RPMI8226 (cell line): ENCODE measurements around the gene NRROS.
"Not testable (repeated sequence)": the region's sequence is repeated elsewhere in the genome, so short reads cannot be mapped to it uniquely, and the experiment has no call there.

Experiments used
- DNase-seq: peaks from one replicate; pipeline ENCODE4 v3.0.0-alpha.2; 2015

NRROS gene

DNA sequence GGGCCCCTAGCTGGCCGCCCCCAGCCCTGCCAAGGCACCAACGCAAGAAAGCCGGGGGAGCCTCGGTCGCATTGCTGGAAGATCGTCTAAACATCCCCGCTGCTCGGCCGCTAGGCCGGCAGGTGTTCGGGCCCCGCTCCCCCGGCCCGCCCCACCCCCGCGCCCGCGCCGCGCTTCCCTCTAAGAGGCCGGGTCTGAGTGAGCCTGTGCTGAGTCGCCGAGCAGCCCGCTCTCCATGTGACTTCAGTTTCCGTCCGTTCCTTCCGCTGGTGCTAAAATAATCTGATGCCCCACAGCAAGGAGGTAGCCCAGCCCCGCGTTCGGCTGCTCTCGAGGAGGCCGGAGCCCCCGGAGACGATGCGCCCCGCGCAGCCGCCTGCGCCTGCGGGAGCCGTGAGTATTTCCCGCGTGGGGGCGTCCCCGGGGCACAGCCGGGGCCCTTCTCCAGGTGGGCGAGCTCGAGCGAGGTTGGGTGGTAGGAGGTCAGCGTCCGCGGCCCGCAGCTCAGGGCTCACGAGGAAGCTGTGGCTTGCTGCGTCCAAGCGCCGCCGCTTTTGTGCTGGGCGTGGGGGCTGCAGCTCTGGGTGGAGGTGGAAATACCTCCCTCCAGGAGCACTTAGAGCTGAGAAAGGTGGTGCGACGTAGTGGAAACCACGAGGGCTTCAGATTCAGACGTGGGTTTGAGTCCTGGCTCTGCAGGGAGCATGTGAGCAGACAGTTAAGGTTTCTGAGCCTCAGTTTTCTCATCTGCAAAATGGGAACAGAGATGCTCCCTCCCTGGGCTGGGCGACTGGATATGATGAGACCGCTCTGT is at the start of gene NRROS:
TSS of gene NRROS (plus strand) at position 212 of the 814 bp plus-strand sequence. CDS start 14,846 bp downstream, outside the sequence.
- DNase-seq: peak; percentile 89

DNA sequence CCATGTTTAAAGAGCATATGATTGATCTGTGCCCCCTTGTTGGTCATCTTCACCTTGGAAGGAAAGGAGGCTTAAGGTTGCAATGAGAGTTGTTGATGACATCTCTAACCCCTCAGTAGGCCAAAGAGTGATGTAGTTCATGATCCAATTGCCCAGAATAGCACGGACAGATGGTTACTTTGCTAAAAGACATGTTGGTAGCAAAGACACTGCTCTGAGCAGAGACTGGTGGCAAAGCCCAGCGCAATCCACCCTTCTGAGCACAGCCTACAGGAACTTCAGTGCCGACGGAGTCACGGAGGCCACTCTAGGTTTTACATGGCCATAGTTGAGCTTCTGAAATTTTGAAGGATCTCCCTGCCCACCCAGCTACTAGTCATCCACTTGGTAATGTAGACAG is 49.2 kb upstream of the NRROS start:
- no peak for DNase-seq

DNA sequence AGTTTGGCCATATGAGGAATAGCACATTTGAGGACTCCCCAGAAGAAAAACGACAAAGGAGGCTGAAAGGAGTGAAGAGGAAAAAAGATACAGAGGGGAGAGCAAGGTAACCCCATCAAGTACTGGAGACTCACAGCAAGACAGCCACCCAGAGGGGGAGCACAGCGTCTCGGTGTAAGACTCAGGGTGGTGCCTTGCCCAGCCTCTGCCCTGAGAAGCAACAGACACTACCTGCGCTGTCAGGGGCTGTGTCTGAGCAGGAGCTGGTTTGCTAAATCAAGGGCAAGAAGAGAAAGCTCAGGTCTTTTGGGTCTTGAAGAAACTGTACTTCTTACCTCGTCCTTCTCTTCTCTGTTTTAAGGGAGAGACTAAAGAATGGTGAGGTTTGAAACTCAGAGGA is 43.1 kb upstream of the NRROS start:
- no peak for DNase-seq

DNA sequence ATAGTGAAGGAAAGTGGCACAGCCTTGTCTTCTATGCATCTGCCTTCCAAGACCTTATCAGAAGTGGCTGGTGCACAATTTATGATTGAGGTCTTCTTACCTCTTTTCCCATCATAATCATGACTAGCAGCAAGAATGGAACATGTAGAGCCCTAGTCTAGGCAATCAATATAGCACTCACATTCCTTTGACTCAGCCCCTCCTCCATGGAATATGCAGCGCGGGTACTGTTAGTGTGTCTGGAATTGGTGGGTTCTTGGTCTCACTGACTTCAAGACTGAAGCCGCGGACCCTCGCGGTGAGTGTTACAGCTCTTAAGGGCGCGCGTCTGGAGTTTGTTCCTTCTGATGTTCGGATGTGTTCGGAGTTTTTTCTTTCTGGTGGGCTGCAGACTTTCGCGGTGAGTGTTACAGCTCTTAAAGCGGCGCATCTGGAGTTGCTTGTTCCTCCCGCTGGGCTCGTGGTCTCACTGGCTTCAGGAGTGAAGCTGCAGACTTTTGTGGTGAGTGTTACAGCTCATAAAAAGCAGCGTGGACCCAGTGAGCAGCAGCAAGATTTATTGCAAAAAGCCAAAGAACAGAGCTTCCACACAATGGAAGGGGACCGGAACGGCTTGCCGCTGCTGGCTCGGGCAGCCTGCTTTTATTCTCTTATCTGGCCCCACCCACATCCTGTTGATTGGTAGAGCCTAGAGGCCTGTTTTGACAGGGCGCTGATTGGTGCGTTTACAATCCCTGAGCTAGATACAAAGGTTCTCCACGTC is 41.3 kb upstream of the NRROS start:
- not testable (repeated sequence) for DNase-seq

DNA sequence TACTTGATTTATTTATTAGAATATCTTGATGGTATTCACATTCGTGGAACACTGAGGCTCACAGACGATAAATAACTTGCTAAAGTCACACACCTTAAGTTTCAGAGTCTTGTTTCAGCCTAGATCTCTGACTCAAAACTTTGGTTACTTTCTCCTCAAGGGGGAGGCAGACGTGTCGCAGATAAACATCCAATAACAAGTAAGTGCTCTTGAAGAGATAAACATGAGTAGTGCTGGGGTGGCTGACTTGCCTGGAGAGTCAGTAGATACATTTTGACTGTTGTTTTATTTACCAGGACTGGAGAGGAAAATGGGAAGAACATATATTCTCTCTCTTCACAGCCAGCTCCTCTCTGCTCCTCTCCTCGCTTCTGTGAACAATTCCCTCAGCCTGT is 39.8 kb upstream of the NRROS start:
- no peak for DNase-seq

DNA sequence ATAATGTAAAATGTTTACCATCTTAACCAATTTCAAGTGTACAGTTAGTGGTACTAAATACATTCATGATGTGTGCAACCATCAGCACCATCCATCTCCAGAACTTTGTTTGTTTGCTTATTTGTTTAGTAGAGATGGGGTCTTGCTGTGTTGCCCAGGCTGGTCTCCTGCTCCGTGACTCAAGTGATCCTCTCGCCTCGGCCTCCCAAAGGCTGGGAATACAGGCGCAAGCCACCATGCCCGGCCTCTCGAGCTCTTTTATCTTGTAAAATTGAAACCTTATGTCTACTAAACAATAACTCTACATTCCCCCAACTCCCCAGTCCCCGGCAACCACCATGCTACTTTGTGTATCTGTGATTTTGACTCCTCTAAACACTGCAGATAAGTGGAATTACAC is 39.1 kb upstream of the NRROS start:
- no peak for DNase-seq

DNA sequence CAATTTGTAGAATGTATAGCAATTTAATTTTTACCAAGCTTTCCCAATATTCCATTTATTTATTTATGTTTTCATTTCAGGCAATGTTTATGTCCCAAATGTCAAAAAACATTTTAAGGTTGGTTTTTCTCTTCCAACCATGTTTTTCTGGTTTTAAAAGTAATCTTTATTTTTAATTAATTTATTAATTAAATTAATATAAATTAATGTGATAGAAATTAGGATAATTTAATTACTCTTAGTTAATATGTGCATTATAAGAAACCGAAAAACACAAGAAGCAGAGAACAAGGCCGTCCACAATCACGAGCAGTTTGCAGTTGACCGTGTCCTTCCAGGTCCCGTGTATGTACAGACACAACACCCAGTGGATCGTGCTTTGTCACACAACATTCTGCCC is 36.8 kb upstream of the NRROS start:
- DNase-seq: no peak

DNA sequence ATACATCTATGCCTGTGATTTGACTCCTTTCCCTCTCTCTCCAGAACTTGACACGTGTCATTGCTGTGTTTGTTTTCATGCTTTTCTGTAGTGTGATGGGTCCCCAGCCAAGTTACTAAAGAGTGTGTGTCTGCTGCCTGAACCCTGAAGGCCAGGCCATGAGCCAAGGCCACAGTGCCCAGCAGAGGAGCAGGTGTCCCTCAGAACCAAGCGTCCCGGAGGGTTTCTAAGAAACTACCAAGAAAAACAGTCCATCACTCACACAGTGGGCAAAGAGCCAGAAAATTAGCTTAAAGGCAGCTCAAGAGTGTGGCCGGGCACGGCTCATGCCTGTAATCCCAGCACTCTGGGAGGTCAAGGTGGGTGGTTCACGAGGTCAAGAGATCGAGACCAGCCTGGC is 35.8 kb upstream of the NRROS start:
- DNase-seq: peak; percentile 55

DNA sequence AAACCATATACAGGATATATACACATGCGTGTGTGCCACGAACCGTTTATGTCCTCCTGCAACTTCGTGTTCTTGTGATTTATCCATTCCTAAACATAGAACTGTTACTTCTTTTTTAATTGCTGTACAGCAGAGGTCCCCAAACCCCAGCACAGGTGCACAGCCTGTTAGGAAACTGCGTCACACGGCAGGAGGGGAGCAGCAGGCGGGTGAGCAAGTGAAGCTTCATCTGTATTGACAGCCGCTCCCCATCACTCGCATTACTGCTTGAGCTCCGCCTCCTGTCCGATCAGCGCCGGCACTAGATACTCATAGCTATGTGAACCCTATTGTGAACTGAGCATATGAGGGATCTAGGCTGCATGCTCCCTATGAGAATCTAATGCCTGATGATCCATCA is 34.9 kb upstream of the NRROS start:
- peak; percentile 55 for DNase-seq

DNA sequence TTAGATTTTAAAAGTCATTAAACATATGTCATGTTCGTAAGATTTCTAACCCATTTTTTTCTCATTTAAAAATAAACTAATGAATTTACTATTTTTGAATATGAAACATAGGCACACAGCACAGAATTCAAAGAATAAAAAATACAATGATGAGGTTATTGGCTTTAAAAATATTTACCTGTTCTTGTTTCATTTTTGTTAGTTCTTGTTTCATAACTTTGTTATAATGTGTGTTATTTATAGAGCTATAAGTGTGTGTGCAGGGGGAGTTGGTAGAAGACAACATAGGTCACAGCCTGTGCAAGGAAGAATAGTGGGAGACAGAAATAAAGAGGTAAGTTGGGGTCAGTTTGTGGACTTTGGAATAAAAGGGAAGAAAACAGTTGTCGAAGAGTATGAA is 30.8 kb upstream of the NRROS start:
- no peak for DNase-seq

DNA sequence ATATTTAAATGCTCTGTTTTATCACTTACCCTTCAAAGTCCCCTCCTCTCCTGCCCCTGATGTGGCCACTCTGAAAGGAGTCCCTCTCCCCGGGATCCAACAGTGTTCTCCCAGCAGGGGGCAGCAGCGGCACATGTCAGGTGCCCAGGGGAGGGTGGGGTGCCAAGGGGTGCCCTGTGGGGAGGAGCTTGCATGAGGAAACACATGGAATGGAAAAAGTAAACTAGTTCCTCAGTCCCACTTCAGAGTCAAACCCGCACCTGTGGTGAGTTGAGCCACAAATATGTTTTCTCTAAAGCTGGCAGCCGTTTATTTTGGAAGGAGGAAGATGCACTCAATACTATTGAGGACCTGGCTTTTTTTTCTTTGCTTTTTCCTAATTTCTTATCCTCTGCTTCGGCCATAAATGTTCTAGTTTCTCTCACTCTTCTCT is 30.1 kb upstream of the NRROS start:
- DNase-seq: peak; percentile 95

DNA sequence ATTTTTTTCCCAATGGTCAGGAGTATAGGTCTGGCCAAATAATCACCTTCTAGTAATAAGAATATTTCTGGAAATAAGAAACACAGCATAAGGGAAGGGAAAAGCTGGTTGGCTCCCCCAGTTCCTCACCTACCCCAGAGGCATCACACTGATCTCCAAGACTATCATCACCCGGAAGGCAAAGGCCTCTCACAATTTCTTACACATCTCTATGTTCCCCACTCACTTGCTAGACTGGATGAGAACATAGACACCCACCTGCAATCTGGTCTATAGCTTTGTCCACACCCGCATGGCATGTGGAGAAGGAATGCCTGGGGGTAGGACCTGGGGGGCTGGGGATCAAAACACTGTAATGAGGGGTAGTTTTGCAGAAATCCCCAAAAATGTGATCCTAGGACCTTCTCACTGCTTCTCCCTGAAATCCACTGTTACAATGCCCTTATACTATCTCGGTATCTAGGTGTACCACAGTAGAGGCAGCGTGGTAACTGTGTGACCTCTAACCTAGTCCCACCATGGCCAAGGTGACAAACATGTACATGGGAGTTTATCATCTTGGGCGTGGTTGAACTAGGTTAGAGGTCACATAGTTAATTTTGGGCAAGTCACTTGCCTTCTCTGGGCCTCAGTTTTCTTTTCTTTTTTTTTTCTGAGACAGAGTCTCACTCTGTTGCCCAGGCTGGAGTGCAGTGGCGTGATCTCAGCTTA is 29.5 kb upstream of the NRROS start:
- DNase-seq: no peak

DNA sequence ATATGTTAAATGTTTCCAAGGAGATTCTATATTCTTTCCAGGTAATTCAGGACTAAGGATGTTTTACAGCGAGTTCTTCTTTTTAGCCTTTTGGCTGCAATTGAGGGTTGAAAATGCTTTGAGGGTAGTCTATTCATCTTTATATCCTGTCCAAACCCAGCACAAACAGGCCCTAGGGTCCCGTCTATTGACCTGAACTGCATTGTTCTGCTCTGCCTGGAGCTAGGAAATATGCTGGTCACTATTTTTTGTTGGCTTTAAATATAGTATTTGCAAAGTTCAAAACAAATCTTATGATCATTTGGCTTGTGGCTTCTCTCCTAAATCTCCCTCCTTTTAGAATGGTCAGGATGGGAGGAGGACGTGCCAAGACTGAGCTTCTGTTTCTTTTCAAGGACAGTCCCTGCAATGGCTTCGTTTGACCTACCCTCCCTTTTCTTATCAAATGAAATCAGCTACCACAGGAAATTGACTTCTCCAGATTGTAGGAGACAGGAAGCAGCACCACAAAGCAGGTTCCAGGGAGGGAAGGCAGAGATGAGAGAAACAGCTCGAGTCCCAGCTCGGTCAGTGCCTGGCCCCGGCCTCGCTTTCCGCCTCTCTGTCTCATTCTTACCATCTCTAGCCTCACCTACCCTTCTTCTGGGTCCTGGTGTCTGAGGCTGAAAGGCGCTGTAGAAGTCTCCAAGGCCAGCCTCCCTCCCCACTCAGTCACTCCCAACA is 27.6 kb upstream of the NRROS start:
- no peak for DNase-seq

DNA sequence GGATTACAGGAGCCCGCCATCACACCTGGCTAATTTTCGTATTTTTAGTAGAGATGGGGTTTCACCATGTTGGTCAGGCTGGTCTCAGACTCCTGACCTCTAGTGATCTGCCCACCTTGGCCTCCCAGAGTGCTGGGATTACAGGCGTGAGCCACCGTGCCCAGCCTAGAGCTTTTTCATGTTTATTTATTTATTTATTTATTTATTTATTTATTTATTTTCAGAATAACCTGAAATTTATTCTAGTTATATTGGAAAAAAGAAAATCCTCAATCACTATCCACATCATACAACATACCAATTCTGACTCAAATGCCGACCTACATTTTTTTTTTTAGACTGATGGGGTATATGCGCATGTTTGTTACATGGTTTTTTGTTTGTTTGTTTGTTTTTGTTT is 24.3 kb upstream of the NRROS start:
- DNase-seq: not testable (repeated sequence)

DNA sequence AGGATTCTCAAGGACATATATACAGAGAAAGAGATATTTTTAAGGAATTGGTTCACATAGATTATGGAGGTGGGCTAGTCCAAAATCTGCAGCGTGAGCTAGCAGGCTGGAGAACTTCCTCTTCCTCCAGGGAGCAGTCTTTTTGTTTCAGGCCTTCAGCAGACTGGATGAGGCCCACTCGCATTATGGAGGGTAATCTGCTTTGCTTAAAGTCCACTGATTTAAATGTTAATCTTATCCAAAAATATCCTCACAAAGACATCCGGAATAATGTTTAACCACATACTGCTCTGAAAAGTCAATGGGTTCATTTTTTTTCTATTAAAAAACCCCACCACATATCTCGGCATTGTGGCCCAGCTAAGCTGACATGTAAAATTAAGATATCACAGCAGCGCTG is 22.2 kb upstream of the NRROS start:
- no peak for DNase-seq

DNA sequence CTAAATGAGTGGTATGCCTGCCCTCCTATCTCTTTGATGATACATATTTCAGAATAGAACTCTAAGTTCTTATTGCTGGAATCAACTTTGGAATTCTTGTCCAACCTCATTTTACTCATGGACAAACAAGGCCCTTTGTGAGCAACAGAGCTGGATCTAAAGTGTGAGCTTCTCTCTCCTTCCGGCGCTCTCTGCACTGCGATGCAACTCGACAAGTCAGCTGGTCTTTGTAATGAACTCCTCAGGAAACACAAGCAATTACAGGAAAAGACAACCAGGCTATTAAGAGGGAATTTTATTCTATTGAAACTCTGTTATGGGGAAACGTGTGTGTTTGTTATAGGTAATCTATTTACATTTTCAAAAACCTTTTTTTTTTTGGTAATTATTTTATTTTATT is 20.3 kb upstream of the NRROS start:
- DNase-seq: no peak

DNA sequence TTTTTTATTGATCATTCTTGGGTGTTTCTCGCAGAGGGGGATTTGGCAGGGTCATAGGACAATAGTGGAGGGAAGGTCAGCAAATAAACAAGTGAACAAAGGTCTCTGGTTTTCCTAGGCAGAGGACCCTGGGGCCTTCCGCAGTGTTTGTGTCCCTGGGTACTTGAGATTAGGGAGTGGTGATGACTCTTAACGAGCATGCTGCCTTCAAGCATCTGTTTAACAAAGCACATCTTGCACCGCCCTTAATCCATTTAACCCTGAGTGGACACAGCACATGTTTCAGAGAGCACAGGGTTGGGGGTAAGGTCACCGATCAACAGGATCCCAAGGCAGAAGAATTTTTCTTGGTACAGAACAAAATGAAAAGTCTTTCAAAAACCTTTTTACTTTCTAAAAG is 19.9 kb upstream of the NRROS start:
- not testable (repeated sequence) for DNase-seq

DNA sequence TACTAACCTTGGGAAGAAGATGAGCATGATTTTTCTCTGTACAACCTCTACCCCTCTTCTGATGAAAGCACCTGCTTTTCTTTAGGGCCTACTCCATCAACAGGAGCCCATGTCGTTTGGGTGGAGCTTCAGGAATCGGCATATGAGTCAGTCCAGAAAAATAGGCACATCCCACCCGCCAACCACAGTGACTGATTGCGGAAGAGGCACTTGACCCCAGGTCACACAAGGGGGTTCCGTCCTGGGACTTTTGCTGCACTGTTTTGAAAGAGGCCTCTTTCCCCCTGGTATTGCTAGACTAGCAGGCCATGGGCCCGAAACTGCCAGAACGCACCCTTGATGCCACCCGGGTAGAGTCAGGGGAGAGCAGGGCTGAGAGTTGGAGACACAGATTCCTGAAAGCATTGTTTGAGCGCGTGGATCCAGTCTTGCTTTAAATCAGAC is 19.3 kb upstream of the NRROS start:
- DNase-seq: no peak

DNA sequence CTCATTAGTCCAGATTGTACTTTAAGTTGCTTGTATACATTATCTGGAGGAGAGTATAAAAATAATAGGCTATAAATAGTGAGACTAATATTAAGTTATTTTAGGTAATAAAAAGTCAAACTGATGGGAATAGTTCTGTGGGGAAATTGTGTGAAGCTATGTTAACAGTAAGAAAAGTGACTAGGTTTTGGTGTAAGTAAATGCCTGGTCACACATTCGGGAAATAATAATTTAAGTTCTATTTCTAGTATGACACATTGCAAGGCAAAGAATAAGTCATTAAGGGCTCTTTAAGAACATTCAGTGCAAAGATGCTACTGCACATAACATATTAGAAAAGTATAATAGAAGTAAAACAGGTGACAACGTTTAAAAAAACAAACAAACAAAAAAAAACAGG is 18.8 kb upstream of the NRROS start:
- no peak for DNase-seq

DNA sequence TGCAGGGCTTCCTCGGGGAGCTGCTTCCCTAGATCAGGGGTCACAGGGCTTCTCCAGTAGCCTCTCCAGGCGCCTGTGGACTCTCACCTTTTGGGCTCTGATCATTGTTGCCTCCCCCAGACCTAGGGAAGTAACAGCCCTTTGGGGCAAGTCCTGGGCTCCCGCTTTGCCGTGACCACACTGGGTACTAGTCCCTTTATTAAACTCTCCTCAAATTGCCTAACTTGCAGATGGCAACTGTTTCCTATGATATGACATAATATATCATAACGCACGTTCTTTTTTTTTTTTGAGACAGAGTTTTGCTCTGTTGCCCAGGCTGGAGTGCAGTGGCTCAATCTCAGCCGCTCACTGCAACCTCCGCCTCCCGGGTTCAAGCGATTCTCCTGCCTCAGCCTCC is 17.9 kb upstream of the NRROS start:
- DNase-seq: no peak

DNA sequence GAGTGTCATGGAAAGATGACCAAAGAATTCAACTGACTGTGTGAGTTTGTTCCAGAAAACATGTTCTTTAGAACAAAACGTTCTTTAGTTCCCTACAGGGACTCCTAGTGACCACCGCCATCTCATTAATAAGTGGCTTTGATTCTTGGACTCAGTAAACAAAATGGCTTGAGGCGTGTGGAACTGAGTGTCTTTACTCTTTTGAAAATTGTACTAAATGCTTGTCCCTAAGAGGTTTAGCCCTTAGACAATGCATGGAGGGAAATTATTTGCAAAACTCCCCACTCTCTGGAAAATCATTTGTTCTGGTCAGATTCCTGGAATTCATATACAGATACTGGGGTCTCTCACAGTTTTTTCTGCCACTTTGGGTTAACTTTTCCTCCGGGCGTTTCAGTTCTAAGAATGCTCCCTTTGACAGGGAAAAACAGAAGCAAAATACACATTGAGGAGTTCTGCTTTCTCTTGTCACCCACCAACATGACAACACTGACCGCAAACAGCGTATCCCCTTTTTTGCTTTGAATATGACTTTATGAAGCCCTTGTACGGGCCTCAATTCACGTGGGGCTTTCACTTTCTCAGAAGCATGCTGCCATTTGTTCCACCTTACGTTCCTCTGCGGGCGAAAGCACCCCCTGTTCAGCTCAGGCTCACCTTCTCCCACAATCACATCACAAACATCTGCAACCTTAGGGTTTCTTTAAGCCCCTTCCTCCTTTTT is 15.3 kb upstream of the NRROS start:
- no peak for DNase-seq

DNA sequence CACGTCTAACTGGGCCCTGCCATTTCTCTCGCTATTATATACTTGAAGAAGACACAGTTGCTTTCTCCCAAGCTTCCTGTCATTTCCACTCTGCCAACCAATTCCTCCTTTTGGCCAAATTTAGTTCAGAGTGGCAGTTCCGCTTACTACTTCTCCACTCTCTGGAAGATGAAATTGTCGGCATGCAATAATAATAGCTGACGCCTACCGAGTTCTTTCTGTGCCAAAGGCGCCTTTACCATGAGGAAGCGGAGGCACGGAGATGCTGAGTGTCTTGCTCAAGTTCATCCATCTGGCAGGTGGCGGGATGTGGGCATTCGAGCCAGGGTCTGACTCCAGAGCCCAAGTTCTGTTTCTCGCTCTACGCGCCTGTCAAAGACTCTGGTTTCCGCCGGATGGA is 14.6 kb upstream of the NRROS start:
- no peak for DNase-seq
